ENCODE results near the gene ULK4.

DNA sequence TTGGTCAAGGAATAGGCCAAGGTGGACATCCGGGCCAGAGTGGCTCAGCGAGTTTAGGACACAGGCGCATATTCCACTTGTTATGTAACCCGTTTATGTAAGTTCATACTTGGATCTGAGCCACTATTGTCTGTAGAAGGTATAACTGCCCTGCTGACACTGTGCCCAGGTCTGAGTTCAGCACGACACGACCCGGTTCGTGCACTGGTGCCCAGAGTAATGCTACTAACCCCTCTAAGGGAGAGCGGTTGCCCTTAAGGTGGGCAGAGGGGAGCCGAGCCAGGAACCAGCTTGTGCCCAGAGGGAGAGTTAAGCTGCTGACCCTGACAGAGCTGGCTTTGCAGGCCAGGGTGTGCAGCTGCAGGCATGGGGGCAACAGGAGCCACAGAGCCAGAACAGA, 1.9 kb upstream of the ULK4 start:
- TF ChIP-seq FOSL1 (IDR thresholded peaks at IDR 0.05; ENCODE audit: low read depth) (no peak), JUND (IDR thresholded peaks at IDR 0.05) (no peak), YY1 (IDR thresholded peaks at IDR 0.05; ENCODE audit: extremely low read depth, insufficient replicate concordance, low read depth, low read length) (no peak), SP1 (IDR thresholded peaks at IDR 0.05; ENCODE audit: low read depth) (no peak), REST (IDR thresholded peaks at IDR 0.05; ENCODE audit: low read depth) (no peak), ZBTB33 (IDR thresholded peaks at IDR 0.05; ENCODE audit: extremely low read depth, insufficient replicate concordance, low read length) (no peak), POLR2AphosphoS5 (IDR thresholded peaks at IDR 0.05; ENCODE audit: low read depth, low read length) (no peak), SRF (IDR thresholded peaks at IDR 0.05; ENCODE audit: low read depth) (no peak), POLR2A (IDR thresholded peaks at IDR 0.05; ENCODE audit: borderline replicate concordance, extremely low read depth, insufficient read depth, insufficient read length) (no peak), EZH2 (IDR thresholded peaks at IDR 0.05) (no peak), EZH2phosphoT487 (IDR thresholded peaks at IDR 0.05; ENCODE audit: borderline replicate concordance) (no peak)
- TF ChIP-seq, protein P1, sequence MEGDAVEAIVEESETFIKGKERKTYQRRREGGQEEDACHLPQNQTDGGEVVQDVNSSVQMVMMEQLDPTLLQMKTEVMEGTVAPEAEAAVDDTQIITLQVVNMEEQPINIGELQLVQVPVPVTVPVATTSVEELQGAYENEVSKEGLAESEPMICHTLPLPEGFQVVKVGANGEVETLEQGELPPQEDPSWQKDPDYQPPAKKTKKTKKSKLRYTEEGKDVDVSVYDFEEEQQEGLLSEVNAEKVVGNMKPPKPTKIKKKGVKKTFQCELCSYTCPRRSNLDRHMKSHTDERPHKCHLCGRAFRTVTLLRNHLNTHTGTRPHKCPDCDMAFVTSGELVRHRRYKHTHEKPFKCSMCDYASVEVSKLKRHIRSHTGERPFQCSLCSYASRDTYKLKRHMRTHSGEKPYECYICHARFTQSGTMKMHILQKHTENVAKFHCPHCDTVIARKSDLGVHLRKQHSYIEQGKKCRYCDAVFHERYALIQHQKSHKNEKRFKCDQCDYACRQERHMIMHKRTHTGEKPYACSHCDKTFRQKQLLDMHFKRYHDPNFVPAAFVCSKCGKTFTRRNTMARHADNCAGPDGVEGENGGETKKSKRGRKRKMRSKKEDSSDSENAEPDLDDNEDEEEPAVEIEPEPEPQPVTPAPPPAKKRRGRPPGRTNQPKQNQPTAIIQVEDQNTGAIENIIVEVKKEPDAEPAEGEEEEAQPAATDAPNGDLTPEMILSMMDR (IDR thresholded peaks at IDR 0.05 in 2 of 3, conservative IDR thresholded peaks at IDR 0.05 in 1 of 3; ENCODE audit: borderline replicate concordance in 1 of 3, insufficient read depth in 1 of 3, low read depth in 2 of 3, low read length in 2 of 3) = no peak
